ENCODE data around the gene TRIM46. TPM values are rescaled to one million over a fixed set of nuclear protein-coding genes. Genes with fewer than 3 reads are reported as not detected.
A peak's percentile ranks its signal among the peaks of the same experiment; 100 is the strongest.

TRIM46 gene
- total and polyA plus RNA-seq, 2 experiments from 2014 or later: 8.1 to 15.4 TPM

GRCh38 chr1:155208541-155209311 is 35.1 kb downstream of the TRIM46 start, which contains the start of gene MTX1:
Gene MTX1, plus strand, starts transcription at chr1:155208695. Its CDS starts 110 bp downstream, at chr1:155208805.
- Histone ChIP-seq H3K27me3 (ENCODE audit: insufficient read depth) (peaks cover 6% of the 10 kb centered on the region; the same call in 1 of the 2 replicates), H3K4me3 (peak within 1 kb of the TSS; percentile 99), H3K9me2 (ENCODE audit: insufficient read depth) (no peaks in the 10 kb centered on the region), H4K20me1 (replicated peaks; ENCODE audit: insufficient read depth) (no peaks in the 10 kb centered on the region; the same call in 1 of the 2 replicates), H2AFZ (peak within 1 kb of the TSS; percentile 97), H3K27ac (ENCODE audit: low read depth) (peak within 1 kb of the TSS; percentile 90), H3K4me1 (ENCODE audit: insufficient read depth) (peaks cover 21% of the 10 kb centered on the region), H3K79me2 (replicated peaks; ENCODE audit: insufficient read depth) (0 out of 2 replicates have a peak, but pooled peaks cover 7% of the 10 kb centered on the region), H3K4me2 (peak within 1 kb of the TSS; percentile 99), H3K36me3 (ENCODE audit: insufficient read depth) (no peaks in the 10 kb centered on the region), H3F3A (replicated peaks; ENCODE audit: low read depth) (peaks cover 24% of the 10 kb centered on the region)
- peak; percentile 96 for DNase-seq (ENCODE audit: low spot score)
- peaks cover 42% of the 10 kb centered on the region for H3K27me3 Mint-ChIP-seq (ENCODE audit: insufficient read depth, low read depth, poor library complexity)
- H3K4me1 Mint-ChIP-seq: peaks cover 30% of the 10 kb centered on the region
- TF ChIP-seq, protein P1, sequence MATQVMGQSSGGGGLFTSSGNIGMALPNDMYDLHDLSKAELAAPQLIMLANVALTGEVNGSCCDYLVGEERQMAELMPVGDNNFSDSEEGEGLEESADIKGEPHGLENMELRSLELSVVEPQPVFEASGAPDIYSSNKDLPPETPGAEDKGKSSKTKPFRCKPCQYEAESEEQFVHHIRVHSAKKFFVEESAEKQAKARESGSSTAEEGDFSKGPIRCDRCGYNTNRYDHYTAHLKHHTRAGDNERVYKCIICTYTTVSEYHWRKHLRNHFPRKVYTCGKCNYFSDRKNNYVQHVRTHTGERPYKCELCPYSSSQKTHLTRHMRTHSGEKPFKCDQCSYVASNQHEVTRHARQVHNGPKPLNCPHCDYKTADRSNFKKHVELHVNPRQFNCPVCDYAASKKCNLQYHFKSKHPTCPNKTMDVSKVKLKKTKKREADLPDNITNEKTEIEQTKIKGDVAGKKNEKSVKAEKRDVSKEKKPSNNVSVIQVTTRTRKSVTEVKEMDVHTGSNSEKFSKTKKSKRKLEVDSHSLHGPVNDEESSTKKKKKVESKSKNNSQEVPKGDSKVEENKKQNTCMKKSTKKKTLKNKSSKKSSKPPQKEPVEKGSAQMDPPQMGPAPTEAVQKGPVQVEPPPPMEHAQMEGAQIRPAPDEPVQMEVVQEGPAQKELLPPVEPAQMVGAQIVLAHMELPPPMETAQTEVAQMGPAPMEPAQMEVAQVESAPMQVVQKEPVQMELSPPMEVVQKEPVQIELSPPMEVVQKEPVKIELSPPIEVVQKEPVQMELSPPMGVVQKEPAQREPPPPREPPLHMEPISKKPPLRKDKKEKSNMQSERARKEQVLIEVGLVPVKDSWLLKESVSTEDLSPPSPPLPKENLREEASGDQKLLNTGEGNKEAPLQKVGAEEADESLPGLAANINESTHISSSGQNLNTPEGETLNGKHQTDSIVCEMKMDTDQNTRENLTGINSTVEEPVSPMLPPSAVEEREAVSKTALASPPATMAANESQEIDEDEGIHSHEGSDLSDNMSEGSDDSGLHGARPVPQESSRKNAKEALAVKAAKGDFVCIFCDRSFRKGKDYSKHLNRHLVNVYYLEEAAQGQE (IDR thresholded peaks at IDR 0.05; ENCODE audit: unreplicated experiment): no peak
- TF ChIP-seq POLR2AphosphoS5 (IDR thresholded peaks at IDR 0.05; ENCODE audit: low read depth): peak; percentile 56
- peak; percentile 51; the same call in 1 of the 2 replicates for TF ChIP-seq ETS1 (IDR thresholded peaks at IDR 0.05)
- no peak for TF ChIP-seq STAT1 (IDR thresholded peaks at IDR 0.05; ENCODE audit: unreplicated experiment)
- TF ChIP-seq, protein P2, sequence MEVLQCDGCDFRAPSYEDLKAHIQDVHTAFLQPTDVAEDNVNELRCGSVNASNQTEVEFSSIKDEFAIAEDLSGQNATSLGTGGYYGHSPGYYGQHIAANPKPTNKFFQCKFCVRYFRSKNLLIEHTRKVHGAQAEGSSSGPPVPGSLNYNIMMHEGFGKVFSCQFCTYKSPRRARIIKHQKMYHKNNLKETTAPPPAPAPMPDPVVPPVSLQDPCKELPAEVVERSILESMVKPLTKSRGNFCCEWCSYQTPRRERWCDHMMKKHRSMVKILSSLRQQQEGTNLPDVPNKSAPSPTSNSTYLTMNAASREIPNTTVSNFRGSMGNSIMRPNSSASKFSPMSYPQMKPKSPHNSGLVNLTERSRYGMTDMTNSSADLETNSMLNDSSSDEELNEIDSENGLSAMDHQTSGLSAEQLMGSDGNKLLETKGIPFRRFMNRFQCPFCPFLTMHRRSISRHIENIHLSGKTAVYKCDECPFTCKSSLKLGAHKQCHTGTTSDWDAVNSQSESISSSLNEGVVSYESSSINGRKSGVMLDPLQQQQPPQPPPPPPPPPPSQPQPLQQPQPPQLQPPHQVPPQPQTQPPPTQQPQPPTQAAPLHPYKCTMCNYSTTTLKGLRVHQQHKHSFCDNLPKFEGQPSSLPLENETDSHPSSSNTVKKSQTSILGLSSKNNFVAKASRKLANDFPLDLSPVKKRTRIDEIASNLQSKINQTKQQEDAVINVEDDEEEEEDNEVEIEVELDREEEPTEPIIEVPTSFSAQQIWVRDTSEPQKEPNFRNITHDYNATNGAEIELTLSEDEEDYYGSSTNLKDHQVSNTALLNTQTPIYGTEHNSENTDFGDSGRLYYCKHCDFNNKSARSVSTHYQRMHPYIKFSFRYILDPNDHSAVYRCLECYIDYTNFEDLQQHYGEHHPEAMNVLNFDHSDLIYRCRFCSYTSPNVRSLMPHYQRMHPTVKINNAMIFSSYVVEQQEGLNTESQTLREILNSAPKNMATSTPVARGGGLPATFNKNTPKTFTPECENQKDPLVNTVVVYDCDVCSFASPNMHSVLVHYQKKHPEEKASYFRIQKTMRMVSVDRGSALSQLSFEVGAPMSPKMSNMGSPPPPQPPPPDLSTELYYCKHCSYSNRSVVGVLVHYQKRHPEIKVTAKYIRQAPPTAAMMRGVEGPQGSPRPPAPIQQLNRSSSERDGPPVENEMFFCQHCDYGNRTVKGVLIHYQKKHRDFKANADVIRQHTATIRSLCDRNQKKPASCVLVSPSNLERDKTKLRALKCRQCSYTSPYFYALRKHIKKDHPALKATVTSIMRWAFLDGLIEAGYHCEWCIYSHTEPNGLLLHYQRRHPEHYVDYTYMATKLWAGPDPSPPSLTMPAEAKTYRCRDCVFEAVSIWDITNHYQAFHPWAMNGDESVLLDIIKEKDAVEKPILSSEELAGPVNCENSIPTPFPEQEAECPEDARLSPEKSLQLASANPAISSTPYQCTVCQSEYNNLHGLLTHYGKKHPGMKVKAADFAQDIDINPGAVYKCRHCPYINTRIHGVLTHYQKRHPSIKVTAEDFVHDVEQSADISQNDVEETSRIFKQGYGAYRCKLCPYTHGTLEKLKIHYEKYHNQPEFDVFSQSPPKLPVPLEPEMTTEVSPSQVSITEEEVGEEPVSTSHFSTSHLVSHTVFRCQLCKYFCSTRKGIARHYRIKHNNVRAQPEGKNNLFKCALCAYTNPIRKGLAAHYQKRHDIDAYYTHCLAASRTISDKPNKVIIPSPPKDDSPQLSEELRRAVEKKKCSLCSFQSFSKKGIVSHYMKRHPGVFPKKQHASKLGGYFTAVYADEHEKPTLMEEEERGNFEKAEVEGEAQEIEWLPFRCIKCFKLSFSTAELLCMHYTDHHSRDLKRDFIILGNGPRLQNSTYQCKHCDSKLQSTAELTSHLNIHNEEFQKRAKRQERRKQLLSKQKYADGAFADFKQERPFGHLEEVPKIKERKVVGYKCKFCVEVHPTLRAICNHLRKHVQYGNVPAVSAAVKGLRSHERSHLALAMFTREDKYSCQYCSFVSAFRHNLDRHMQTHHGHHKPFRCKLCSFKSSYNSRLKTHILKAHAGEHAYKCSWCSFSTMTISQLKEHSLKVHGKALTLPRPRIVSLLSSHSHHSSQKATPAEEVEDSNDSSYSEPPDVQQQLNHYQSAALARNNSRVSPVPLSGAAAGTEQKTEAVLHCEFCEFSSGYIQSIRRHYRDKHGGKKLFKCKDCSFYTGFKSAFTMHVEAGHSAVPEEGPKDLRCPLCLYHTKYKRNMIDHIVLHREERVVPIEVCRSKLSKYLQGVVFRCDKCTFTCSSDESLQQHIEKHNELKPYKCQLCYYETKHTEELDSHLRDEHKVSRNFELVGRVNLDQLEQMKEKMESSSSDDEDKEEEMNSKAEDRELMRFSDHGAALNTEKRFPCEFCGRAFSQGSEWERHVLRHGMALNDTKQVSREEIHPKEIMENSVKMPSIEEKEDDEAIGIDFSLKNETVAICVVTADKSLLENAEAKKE (CRISPR knock-in tag; IDR thresholded peaks at IDR 0.05): no peak
- TF ChIP-seq ZNF114 (CRISPR knock-in tag; IDR thresholded peaks at IDR 0.05): no peak
- TF ChIP-seq ZNF331 (CRISPR knock-in tag; IDR thresholded peaks at IDR 0.05; ENCODE audit: low read depth): no peak
- peak; percentile 93 for TF ChIP-seq CREB1 (CRISPR knock-in tag; IDR thresholded peaks at IDR 0.05; ENCODE audit: low read depth)
- TF ChIP-seq, protein P3, sequence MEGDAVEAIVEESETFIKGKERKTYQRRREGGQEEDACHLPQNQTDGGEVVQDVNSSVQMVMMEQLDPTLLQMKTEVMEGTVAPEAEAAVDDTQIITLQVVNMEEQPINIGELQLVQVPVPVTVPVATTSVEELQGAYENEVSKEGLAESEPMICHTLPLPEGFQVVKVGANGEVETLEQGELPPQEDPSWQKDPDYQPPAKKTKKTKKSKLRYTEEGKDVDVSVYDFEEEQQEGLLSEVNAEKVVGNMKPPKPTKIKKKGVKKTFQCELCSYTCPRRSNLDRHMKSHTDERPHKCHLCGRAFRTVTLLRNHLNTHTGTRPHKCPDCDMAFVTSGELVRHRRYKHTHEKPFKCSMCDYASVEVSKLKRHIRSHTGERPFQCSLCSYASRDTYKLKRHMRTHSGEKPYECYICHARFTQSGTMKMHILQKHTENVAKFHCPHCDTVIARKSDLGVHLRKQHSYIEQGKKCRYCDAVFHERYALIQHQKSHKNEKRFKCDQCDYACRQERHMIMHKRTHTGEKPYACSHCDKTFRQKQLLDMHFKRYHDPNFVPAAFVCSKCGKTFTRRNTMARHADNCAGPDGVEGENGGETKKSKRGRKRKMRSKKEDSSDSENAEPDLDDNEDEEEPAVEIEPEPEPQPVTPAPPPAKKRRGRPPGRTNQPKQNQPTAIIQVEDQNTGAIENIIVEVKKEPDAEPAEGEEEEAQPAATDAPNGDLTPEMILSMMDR (conservative IDR thresholded peaks at IDR 0.05; ENCODE audit: low read depth in 2 of 2): no peak
- H3K4me3 Mint-ChIP-seq: peak within 1 kb of the TSS; percentile 88
- peak within 1 kb of the TSS; percentile 95 for H3K27ac Mint-ChIP-seq
- ATAC-seq: peak; percentile 65
- peaks cover 14% of the 10 kb centered on the region for H3K36me3 Mint-ChIP-seq (ENCODE audit: low read depth)
- no peaks in the 10 kb centered on the region; the same call in 1 of the 3 replicates for H3K9me3 Mint-ChIP-seq

All from GM23338 (cell line).